GM12892 (cell line): ENCODE results near the gene VAV2.
"Not testable (repeated sequence)": the region's sequence is repeated elsewhere in the genome, so short reads cannot be mapped to it uniquely, and the experiment has no call there.

ENCODE experiments used
- DNase-seq: peaks from one replicate; pipeline ENCODE4 v3.0.0; 2011; ENCODE audit not compliant: insufficient read length
- FAIRE-seq: peaks from 2 replicates; lab custom pipeline; 2011; peaks lifted over from hg19 to GRCh38; lab: Jason Lieb, UNC
- POLR2A ChIP-seq: IDR thresholded peaks from 2 replicates; pipeline ENCODE4 v1.6.1; 2011; ENCODE audit warnings: low read depth, low read length, control low read depth
- POLR2AphosphoS5 ChIP-seq: IDR thresholded peaks from 2 replicates; pipeline ENCODE4 v1.6.1; 2011; ENCODE audit warnings: low read depth, low read length, control low read depth
- TAF1 ChIP-seq: IDR thresholded peaks from 2 replicates; pipeline ENCODE4 v1.6.1; 2011; ENCODE audit warnings: low read depth, mild to moderate bottlenecking, control low read depth, low read length, borderline replicate concordance

VAV2 gene

GRCh38 chr9:133760713-133761290 is 231.3 kb downstream of the VAV2 start:
- no peak for TF ChIP-seq POLR2AphosphoS5
- FAIRE-seq, result no peak
- no peak for DNase-seq

GRCh38 chr9:133759946-133760345 is 232.2 kb downstream of the VAV2 start:
- no peak for DNase-seq
- TF ChIP-seq TAF1, result no peak
- no peak for FAIRE-seq

- DNase-seq, result no peak
- no peak for TF ChIP-seq POLR2A
- no peak for FAIRE-seq
Observed at GRCh38 chr9:133759146-133759900, 232.8 kb downstream of the VAV2 start.

- TF ChIP-seq POLR2A (no peak), POLR2AphosphoS5 (no peak), TAF1 (no peak)
- no peak for FAIRE-seq
- no peak for DNase-seq
Observed at GRCh38 chr9:133758228-133758627, 233.9 kb downstream of the VAV2 start.

- FAIRE-seq, result no peak
Observed at GRCh38 chr9:133754688-133755227, 237.4 kb downstream of the VAV2 start.

GRCh38 chr9:133754187-133754586 is 237.9 kb downstream of the VAV2 start:
- DNase-seq (no peak), FAIRE-seq (no peak)
- TF ChIP-seq POLR2AphosphoS5, result no peak
- TF ChIP-seq POLR2A, result no peak; the same call in 1 of the 2 replicates
- no peak for TF ChIP-seq TAF1

More at GRCh38 chr9:133754688-133755227, 237.4 kb downstream of the VAV2 start:
- DNase-seq, result no peak
- TF ChIP-seq POLR2A (0 out of 2 replicates have a peak, but pooled peaks have one; percentile 10), TAF1 (no peak), POLR2AphosphoS5 (peak; percentile 17; the same call in 1 of the 2 replicates)

- TF ChIP-seq POLR2AphosphoS5 (no peak), TAF1 (no peak), POLR2A (no peak)
- FAIRE-seq, result no peak
- DNase-seq, result no peak
Observed at GRCh38 chr9:133752739-133753446, 239.2 kb downstream of the VAV2 start.

- no peak for DNase-seq
- TF ChIP-seq POLR2AphosphoS5 (no peak), TAF1 (no peak), POLR2A (no peak)
- no peak for FAIRE-seq
Observed at GRCh38 chr9:133750982-133751649, 241.0 kb downstream of the VAV2 start.

GRCh38 chr9:133747309-133747708 is 244.8 kb downstream of the VAV2 start:
- TF ChIP-seq POLR2AphosphoS5, result no peak
- no peak for TF ChIP-seq TAF1
- no peak for TF ChIP-seq POLR2A
- FAIRE-seq (no peak), DNase-seq (no peak)

- not testable (repeated sequence) for DNase-seq, FAIRE-seq
Observed at GRCh38 chr9:133744528-133744927, 247.6 kb downstream of the VAV2 start.

- TF ChIP-seq POLR2A (no peak), POLR2AphosphoS5 (no peak), TAF1 (no peak)
- FAIRE-seq, result peak; percentile 91
- DNase-seq, result peak; percentile 74
Observed at GRCh38 chr9:133742849-133743444, 249.2 kb downstream of the VAV2 start.
